Stimulated activated CD4-positive, alpha-beta T cell treated with anti-CD3 and anti-CD28 coated beads, Interleukin-4, amount 100 ng/mL, for 24 hours (primary cell): ENCODE measurements around the gene SS18L1.
"Not testable (repeated sequence)": the region's sequence is repeated elsewhere in the genome, so short reads cannot be mapped to it uniquely, and the experiment has no call there.

Source experiments
- DNase-seq: peaks from one replicate; pipeline ENCODE4 v3.0.0-alpha.2; 2020

Gene SS18L1

DNA sequence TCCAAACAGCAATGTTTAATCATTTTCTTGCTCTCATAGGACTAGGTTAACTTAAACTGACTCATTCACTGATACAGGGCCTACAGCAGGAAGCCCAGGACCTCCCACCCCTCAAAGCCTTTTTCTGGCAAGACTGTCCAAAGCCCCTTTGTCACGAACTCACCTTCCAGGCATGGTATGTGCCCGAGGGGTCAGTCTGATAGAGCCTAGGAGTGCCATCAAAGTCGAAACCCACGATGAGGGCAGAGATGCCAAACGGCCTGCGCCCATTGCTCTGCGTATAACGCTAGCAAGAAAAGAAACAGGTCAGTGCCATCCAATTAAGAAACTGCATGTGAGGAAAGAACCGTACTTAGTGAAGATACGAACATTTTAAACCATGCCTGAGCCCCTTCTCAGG, 4.7 kb upstream of the SS18L1 start:
- DNase-seq, result no peak

DNA sequence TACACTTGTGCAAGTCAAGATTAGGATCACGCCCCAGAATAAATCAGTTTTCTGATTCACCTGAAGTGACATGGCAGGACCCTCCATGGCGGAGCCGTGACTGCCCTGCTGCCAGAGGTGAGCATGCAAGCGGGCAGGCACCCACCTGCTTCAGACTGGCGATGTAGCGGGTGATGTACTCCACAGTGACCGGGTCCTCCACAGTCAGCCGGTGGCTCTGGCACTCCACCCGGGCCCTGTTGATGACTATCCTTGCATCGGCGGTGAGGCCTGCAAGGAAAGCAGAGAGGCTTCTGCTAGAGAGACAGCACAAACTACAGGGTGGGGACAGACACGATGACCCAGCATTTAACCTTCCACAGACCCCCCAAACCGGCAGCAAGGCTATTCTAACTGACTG, 3.9 kb upstream of the SS18L1 start:
- DNase-seq, result no peak

DNA sequence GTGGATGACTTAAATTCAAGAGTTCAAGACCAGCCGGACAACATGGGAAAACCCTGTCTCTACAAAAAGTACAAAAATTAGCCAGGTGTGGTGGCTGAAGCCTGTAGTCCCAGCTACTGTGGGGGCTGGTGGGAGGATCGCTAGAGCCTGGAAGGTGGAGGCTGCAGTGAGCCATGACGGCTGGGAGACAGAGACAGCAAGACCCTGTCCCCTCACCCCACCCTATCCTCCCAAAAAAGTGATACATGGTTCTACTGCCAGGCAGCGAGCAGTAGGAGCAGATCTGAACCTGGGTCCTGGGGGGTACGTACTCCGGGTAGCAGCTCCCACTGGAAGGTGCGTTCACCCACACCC, 2.5 kb upstream of the SS18L1 start:
- DNase-seq, result no peak

DNA sequence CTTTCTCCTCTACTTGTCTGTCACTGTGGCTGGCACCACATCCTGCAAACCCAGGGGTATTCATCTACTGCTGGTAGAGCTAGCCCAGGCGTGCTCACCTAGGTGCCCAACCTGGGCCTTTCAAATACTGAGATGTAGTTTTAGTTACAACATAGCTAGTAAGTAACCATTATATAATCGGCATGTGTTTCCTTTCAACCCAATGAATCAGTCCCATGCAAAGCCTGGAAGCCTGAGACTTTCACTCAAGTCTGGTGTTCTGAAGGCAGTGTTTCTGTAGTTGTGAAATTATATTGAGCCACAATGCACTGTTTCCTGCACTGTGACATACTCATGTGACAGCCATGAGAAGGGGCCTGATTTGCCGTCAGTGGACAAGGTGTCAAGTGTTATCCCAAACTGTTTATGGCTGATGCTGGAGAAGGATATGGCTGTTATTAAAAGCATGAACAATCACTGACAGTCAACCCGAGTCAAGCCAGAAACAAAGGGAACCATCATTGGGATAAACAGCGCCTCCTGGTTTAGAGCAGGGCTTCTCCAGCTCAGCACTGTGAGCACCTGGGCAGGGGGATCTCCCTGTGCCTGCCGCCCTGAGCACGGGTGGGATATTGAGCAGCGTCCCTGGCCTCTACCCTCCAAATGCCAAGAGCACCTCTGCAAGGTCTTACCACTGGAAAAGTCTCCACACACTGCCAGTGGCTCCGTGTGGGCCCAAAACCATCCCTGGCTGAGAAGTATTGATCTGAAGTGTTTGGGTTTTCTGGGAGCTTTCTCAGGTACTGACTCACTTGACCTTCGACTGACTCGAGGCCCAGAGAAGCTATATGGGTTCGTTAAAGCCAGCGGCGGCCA, 1.9 kb upstream of the SS18L1 start:
- peak; percentile 45 for DNase-seq

DNA sequence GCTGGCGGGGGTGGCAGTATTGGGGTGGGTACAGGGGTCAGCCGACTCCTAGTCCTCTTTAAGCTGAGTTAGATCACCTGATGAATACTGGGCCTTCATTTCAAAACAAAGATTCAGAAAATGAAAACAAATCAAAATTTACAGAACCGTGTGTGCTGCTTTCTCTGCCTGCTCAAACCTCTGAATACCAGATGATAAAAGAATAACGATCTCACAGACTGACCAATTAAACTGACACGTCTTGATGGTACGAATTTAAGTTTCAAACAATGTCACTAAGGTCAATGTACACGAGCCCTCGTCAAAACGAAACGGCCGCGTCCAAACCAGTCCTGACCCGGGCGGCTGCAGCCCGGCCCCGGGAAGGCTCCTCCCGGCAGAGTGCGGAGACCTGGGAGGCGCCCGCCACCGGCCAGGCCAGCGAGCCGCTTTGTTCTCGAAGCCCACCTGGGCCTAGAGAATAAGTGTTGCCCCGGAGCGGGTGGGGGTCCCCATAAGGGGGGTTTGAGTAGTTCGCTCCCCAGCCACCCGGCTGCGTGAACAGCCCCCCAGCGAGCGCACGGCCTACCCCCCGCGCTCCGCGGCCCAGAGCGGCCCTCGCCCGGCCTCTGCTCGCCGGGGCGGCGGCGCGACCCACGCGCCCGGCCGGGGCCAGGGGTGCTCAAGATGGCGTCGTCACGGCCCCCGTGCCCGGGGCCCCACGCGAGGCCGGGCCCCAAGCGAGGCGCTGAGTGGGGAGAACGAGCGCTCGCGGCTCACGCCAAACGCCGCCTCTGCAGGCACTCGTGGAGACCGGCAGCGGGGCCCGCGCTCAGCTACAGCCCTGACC, 1.1 kb upstream of the SS18L1 start:
- peak; percentile 15 for DNase-seq

DNA sequence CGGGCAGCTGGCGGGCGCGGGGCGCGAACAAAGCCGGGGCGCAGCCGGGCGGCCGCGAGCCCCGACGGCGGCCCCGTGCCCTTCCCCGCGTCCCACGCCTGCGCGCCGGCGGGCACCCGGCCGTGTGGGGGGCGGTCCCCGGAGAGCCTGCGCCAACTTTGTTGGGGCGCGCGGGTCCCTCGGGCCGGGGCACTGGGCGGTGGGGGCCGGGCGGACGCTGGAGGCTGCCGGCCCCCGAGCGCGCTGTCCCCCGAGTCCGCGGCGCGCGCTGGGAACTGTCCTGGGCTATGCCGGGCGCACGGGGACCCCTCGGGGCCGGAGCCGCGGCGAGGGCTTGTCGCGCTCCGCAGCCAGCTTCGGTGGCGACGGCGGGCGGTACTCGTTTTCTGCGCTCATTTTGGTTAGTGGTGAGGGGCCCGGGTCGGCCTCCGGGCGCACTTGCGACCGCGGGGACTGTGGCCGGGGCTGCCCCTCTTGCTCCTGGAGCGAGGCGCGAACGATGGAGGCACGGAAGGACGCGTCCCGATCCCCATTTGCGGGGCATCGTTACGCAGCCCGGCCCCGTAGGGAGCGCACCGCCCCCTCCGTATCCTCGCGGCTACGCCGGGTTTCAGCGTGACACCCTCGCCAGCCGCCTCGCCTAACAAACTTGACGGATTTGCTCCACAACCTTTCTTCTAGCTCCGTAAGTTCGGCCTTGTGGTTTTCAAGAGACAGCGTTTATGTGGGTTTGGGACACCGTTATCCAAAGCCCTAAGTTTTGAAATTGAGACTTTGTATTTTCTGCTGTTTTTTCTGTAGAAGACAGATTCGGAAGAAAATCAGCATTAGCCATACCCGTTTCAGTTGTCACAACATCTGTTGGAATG, 622 bp downstream of the SS18L1 start:
- DNase-seq, result peak; percentile 69

DNA sequence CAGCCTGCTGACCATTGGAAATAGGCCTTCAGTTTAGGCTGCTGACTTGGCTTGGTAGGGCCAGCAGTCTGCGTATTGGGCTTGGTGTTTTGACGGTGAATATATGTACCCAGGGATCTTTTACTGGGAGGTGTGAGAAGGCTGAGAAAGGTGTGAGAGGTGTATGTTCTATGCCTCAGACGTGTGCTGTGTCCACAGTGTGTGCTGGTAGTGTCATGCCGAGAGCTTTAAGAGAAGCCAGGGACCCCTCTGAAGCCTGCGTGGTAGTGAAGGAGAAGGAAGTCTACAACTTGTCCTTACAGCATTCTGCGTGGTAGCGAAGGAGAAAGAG, 2.1 kb downstream of the SS18L1 start:
- DNase-seq, result no peak

DNA sequence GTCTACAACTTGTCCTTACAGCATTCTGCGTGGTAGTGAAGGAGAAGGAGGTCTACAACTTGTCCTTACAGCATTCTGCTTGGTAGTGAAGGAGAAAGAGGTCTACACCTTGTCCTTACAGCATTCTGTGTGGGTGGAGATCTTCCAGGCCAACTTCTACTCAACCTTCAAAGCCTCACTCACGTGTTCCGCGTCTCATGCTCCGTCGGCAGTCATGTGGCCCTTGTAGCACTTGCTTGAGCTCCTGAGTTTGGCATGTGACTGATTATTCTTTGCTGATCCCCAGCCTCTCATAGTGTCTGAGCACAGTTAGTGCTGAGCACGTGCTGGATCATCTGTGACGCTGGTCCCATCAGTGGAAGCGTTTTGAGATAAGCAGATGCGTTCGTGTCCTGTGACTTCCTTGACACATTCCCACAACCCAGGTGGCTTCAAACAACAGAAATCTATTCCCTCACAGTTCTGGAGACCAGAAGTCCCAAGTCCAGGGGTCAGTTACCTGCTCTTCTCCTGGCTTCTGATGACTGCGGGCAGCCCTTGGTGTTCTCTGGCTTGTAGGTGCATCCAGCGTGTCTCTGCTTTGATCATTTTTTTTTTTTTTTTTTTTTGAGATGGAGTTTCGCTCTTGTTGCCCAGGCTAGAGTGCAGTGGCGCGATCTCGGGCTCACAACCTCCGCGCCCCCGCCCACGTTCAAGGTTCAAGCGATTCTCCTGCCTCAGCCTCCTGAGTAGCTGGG, 2.6 kb downstream of the SS18L1 start:
- no peak for DNase-seq

DNA sequence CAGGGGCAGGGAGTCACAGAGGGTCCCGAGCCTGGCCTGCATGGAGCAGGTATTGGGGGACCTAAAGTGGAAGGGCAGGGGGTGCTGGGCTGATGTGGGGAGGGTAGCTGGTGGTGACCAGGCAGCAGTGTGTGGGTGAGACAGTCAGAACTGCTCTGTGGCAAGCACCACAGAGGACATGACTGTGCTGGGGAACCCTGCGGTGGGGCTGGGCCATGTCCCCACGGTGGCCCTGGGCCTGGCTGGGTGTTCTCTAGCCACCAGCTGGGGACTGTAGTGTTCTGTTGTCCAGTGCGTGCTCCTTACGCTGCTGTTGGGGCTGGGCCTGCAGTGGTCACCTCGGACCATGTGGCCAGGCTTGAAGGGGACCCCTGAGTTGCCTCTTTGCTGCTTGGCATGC, 3.6 kb downstream of the SS18L1 start:
- no peak for DNase-seq

DNA sequence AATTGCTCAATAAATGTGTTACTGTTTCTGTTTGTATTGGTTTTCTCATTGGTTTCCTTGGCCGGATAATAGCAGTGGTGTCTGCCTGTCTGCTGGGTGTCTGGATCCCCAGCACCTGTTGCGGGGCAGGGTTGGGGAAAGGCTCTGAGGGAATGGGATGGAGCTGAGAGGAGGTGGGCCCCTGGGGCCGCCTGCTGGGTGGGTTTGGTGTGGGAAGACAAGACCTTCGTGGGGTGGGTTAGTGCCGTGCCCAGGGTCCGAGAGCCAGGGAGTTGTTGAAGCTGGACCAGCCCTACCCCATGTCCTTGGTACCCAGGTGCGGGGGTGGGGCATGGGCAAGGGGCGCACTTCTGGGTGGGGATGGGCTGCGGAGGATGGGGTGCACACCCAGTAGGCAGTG, 4.0 kb downstream of the SS18L1 start:
- DNase-seq, result no peak

DNA sequence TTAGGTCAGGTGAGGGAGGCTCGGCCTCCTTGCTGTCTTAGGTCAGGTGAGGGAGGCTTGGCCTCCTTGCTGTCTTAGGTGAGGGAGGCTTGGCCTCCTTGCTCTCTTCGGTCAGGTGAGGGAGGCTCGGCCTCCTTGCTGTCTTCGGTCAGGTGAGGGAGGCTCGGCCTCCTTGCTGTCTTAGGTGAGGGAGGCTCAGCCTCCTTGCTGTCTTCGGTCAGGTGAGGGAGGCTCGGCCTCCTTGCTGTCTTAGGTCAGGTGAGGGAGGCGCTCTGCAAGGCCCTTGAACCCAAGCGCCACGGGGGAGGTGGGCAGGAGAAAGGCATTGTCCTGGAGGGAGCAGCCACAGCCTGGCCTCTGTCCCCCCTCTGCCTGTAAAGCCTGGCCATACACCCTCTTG, 4.8 kb downstream of the SS18L1 start:
- DNase-seq, result not testable (repeated sequence)

DNA sequence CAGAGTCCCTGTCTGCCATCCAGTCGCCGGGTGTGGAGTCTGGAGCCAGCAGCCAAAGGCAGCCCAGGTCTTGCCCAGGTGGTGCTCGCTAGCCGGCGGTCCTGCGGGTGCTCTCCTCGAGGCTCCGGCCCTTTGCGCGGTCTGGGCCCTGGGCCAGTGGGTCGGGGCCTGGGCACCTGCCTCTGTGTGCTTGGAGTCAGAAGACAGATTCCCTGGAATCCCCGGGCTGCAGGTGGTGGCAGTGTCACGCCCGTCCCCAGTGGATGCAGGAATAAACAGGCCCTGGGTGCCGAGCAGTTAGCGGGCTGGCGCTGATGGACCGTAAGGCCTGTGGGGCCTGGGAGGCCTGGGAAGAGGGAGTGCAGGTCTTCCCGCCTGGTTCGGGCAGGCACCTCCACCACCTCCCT, 5.3 kb downstream of the SS18L1 start:
- DNase-seq, result no peak

DNA sequence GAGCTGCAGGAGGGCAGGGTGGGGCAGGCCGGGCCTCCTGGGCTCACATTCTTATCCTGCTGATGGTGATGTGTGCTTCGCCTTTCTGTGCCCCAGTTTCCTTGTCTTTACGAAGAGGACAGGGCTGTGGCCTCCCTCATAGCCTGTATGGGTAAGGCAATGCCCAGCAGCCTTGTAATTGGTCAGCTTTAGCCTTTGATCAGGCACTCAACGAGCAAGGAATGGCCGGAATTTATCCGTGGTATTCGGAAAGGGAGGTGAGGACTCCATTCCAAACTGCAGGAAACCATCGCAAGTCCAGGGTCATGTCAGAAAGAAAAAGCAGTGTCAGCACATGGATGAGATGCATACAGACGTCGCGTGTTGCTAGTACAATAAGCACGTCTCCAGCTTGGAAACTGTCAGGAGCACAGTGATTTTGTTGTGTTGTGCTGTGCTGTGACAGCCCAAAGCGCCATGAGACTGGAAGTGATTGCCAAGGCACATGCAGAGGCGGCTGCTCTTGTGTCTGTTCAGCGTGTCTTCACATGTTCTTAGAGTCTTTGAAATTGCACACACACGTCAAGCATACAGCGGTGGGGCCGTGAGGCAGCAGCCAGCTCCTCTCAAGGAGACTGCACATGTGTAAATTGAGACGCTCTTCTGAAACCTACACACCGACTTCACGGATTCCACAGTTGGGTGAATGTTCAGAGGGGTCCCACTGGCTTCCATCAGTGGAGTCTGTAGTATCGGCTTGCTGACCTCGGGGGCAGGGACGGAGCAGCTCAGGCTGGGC, 6.2 kb downstream of the SS18L1 start:
- DNase-seq, result no peak

DNA sequence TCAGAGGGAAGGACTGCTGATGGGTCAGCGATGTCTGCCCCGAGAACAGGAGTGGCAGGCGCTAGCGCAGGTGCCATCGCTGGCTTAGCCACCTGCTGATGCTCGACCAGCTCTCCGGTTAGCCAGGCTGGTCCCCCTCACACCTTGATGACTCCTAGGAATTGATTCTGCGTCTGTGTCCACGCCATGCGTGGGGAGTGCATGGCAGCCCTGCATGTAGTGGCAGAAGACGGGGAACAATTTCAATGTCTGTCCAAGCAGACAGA, 6.7 kb downstream of the SS18L1 start:
- no peak for DNase-seq

DNA sequence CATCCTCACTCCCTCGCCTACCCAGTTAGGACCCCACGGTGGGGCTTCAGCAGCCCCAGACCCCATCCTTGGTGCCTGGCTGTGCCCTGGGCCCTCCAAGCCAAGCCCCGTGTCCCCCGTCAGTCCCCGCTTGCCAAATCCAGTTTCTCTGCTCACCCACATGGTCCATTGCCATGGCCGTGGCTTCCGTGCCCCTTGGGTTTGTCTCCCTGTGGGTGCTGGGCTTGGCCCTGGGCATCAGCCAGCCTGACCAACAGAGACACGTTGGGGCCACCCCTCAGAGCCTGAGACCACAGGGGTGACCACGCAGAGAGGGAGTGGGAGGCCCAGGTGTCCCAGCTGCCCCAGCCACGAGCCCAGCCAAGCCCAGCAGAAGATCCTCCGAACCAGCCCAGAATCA, 7.7 kb downstream of the SS18L1 start:
- DNase-seq, result no peak

DNA sequence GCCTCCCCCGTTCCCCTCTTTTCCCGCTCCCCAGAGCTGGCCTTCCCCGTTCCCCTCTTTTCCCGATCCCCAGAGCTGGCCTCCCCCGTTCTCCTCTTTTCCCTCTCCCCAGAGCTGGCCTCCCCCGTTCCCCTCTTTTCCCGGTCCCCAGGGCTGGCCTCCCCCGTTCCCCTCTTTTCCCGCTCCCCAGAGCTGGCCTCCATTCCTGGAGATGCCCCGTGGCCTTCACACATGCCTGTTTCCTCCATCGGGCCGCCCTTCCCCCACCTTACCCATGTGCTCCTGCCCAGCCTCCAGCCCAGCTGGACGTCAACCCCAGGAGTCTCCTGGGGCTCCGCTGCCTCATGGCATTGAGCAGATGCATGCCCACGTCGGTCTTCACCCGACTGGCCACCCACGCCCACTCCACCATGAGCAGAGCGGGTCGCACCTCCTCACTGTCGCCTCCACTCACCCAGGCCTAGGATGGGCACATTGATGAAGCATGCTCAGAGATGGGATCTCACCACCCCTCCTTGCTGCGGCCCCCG, 8.3 kb downstream of the SS18L1 start:
- no peak for DNase-seq

DNA sequence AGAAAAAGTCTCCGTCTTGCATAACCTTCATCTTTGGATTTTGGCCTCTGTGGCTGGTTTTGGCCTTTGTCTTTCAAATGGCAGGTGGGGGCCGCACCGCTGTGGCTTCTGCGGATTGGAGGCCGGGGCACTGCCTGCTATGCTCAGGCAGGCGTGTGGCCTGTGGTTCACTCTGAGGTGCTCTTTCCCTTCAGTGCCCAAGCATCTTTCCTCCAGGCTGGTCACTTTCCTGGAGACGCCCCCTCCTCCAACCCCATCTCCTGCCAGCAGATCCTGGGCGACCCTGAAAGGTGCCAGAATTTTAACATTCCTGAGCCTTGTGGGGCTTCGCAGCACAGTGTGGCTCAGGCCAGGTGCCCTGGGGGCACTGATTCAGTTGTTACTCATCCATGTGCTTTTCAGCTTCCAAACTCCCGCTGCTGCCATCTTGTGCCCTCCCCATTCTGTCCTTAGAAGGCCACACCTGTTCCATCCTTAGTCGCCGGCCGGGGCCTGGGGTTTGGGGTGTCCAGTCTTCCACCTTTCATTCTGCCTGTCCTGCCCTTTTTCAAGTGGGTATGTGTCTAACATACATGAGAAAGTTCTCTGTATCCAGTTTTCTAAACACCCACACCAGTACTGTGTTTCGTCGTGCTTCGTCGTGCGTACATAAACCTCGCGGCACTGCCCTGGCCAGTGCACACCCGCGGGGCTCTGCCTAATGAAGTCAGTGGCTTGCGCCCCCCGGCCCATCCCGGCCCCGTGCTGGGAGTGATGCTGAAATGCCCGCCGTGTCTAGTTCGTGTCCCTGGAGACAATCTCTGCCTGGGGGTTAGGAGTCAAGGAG, 12.1 kb downstream of the SS18L1 start:
- no peak for DNase-seq

DNA sequence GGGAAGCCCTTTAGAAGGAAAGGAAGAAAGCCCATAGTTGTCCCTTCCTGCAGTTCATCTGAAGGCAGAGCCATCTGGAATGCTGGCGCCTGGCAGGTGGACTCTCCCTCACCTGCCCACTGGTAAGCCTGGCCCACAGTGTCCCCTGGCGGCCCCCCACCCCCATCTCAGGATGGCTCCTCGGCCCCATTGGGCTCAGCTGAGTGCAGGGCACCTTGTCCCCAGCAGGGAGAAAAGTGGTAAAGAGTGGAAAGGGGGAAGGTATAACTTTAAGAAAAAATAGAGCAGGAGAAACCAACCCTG, 12.6 kb downstream of the SS18L1 start:
- no peak for DNase-seq

DNA sequence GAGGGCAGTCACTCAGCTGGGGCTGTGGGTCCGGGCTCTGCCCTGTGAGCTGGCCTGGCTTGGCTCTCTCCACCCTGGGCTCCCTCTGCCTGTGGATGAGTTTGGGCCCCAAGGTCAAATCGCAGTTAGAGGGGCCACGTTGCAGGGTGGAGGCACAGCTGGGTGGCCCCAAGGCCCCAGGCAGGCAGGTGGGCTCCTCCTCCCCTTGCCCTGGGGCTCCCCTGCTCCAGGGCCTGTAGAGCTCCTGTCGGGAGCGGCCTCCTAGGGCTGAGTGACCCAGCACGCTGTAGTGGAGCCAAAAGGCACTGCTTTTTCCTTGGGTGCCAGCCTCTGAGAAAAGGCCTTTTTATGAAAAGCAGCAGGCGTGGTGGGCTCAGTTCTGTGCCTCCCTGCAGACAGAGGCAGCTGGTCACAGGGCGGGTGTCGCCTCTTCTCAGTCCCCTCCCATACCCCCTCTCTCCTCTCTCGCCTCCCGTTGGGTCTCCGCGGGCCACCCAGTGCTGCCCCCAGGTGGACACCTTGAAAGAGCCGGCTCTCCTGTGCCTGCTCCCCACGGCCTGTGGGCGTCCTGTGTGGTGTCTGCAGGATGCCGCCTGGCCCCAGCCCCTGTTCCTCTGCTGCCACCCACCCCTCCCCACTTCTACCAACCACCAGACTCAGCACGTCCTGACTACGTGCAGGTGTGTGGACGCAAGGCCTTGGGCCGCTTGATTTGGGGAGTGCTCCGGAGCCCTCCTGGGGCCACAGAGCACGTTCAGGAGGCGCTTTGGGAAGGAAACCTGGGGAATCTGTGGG, 13.2 kb downstream of the SS18L1 start:
- DNase-seq, result peak; percentile 76

DNA sequence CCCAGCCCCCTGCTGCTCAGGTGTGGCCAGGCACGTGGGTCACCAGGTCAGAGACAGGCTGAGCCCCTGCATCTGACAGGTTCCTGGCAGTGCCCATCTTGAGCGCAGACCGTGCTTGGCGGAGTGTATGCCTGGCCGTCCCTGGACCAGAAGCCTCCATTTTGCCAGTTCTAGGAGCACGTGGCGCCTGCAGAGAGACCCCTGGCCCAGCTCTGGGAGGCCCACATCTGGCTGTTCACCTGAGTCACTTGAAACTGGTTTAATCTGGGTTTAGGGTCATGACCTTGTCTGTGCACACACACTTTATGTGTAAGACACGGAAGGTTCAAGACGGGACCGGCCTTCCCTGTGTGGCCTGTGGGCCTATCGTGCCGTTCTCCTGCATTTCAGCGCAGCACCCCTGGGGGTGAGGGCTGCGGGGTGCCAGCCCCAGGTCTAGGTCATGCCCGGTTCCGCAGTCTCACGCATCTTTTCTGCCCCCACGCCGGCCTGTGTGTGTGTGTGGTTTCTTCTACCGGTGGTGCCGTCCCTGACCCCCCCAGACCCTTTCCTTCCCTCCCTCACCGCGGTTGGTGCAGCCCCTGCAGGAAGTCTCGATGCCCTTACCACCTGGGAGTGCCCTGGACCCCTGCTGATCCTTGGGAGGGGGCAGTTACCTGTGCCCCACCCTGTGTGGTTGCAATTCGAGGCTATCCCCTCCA, 14.0 kb downstream of the SS18L1 start:
- no peak for DNase-seq
